NCI-H1436 treated with DMSO at 0.1 percent for 48 hours (cell line): ENCODE measurements around the gene EDEM2.
"Not testable (repeated sequence)": the region's sequence is repeated elsewhere in the genome, so short reads cannot be mapped to it uniquely, and the experiment has no call there.

Source experiments
- DNase-seq: peaks from one replicate; lab custom pipeline; 2025; lab: John Stamatoyannopoulos, UW

The EDEM2 gene

DNA sequence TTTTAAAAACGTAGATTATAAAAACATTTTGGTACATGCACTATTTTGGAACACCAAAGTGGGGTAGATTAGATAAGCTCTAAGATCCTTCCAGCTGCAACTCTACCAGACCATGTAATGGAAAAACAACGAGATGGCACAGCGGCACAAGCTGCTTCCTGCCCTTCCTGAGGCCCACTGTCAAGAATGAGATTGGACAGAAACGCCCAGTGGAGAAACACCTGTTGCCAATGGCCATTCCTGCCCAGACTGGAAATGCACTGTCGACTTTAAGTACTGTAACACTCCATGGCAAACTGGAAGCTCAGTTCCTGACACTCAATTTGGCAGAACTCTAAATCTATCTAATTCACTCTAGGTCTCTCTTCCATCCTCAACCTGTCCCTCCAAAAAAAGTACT is 21.4 kb downstream of the EDEM2 start:
- no peak for DNase-seq

DNA sequence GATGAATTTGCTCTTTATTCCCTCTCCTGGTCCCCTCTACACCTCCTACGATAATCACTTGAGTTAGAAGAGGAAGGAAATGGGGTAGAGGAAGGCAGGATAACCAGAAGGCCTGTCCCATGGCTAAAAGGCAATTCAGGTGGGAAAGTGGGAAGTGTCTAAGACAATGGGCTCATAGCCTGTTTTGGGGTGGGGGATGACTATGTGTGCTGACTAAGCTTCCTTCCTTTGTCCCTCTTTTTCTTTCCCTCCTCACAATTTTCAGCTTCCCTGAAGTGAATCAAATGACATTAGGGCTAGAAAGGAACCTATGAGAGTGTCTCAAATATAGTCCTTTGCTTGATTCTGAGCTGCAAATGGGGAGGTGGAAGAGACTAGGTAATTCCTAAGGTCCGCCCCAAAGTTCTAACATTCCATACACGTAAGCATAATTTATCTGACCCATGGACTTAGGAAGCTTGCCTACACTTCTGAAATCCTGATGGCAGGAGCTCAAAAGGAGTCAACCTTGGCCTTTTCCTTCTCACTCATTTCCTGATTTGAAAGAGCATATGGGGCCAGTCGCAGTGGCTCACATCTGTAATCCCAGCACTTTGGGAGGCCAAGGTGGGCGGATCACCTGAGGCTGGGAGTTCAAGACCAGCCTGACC is 24.3 kb downstream of the EDEM2 start:
- no peak for DNase-seq

DNA sequence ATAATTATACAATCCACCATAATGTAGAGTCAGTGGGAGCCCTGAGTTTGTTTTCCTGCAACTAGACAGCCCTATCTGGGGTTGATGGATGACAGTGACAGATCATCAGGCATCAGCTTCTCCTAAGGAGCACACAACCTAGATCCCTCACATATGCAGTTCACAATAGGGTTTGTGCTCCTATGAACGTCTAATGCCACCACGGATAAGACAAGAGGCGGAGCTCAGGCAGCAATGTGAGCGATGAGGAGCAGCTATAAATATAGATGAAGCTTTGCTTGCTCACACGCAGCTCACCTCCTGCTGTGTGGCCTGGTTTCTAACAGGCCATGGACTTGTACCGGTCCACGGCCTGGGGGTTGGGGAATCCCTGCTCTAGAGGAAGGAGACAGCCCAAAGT is 25.9 kb downstream of the EDEM2 start:
- DNase-seq = no peak

- no peak for DNase-seq
These were observed 27.0 kb downstream of the EDEM2 start for GRCh38 chr20:35120012-35120701.

- DNase-seq = no peak
These were observed 29.5 kb downstream of the EDEM2 start for GRCh38 chr20:35117629-35118028.

GRCh38 chr20:35117196-35117595 is 29.9 kb downstream of the EDEM2 start:
- no peak for DNase-seq

GRCh38 chr20:35116258-35116657 is 30.9 kb downstream of the EDEM2 start:
- DNase-seq = no peak

GRCh38 chr20:35115606-35116005 is 31.5 kb downstream of the EDEM2 start:
- no peak for DNase-seq

GRCh38 chr20:35112276-35112675 is 34.9 kb downstream of the EDEM2 start:
- not testable (repeated sequence) for DNase-seq

DNA sequence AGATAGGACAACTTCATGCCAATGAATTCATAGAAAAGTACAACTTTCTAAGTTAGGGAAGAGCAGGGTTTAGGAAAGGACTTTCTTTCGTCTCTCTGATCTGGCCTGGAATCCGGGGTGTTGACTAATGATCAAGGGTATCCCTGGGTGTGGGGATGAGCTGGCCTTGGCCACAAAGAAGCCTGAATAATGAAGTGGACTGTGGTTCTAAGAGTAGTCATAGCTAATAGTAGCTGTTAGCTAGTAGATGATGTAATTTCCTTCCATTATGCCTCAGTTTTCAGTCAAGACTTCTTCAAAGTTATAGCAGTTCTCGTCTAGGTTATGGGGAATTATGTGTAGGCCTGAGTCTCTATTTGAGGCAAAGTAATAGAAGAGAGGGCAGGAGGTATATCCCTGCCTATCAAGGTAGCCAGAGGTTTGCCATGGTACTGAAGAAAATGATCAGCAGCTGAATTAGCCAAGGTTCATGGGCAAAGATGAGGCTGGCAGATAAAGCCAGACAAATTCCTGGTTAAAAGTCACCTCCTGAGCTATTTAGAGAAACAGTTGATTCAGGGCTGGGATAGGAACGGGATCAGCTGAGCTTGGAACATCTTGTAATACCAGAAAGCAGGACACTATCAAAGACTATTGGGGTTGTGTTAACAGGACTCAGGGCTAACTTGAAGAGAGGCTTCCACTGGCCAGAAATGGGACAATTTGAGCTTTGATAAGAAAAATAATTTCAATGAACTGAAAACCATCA is 35.8 kb downstream of the EDEM2 start:
- no peak for DNase-seq

GRCh38 chr20:35108921-35109320 is 38.2 kb downstream of the EDEM2 start:
- DNase-seq = no peak

DNA sequence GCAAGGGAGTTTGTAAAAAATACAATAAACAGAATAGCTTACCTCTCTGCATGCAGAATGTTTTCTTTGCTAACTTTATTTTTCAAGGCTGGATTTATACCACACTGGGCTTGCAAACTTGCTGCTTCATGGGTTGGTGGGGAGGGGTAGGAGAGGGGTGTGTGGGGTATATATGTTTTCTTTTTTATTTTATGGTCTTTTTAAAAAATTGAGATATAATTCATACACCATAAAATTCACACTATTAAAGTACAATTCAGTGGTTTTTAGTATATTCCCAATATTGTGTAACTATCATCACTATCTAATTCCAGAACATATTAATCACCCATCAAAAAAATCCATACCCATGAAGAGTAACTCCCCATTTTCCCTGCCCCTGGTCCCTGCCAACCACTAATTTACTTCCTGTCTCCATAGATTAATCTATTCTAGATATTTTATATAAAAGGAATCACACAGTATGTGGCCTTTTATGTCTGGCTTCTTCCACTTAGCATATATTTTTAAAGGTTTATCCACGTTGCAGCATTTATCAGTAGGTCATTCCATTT is 40.2 kb downstream of the EDEM2 start:
- DNase-seq = no peak

DNA sequence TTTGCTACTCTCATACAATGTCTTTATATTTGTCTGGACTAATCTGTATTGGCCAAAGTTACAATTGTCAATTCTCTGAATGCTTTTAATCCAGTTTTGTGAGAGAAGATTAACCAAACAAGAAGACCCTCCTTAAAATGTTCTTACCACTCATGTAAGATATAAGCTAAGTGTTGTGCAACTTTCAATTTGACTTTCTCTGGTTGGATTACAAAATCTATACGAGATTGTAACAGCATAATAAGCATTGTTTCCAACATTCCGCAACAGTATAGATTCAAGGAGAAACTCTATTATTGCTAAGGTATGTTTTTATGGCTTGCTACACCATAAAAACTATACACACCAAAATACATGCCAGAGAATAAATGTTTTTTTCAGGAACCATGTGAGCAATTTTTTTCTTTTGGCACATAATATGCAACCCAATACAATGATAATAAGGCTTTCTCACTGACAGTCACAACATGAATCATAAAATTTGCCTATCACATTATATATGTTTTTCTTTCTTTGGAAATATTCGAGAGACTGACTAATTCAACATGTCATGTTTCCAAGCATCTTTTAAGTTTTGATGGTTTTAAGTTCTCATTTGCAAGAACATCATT is 42.3 kb downstream of the EDEM2 start:
- no peak for DNase-seq

DNA sequence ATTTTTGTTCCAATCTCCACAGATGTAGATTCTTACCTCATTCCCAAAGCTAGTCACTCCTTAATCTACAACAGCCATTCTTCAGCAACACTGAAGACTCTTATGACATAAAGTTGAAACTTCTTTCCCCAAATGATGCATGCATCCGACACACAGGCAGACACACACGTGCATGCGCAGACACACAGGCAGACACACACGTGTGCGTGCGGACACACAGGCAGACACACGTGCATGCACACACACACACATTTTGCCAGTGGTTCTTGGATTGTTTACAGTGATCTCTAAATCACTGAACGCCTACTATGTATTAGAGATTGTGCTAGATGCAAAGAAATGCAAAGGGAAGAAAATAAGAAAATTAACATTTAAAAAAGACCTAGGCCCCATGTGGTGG is 45.5 kb downstream of the EDEM2 start:
- DNase-seq = no peak

DNA sequence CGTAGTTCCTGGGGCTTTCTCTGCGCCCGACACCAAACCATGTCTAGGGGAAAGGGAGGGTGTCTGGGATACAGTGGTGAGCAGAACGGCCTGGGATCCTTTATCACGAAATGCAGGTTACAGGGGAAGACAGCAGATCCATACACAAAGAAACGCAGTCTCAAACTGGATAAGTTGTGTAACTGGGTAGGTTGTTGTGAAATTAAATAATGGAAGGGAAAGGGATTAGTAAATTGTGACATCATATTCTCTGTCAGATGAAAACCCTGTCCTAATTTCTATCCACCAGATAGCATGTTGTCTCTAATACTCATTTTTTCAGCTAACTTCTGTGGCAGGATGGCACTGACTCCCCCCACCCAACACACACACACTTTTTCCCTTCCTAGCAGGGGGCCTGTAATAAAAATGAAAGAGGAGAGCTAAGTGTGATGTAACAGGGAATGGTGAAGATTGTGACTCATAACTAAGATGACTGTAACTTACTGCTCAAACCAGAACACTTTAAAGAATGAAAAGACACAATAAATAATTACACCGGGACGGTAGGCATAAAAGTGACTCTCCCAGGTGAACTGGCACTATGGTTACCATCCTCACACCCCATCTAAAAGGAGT is 53.8 kb downstream of the EDEM2 start:
- no peak for DNase-seq

DNA sequence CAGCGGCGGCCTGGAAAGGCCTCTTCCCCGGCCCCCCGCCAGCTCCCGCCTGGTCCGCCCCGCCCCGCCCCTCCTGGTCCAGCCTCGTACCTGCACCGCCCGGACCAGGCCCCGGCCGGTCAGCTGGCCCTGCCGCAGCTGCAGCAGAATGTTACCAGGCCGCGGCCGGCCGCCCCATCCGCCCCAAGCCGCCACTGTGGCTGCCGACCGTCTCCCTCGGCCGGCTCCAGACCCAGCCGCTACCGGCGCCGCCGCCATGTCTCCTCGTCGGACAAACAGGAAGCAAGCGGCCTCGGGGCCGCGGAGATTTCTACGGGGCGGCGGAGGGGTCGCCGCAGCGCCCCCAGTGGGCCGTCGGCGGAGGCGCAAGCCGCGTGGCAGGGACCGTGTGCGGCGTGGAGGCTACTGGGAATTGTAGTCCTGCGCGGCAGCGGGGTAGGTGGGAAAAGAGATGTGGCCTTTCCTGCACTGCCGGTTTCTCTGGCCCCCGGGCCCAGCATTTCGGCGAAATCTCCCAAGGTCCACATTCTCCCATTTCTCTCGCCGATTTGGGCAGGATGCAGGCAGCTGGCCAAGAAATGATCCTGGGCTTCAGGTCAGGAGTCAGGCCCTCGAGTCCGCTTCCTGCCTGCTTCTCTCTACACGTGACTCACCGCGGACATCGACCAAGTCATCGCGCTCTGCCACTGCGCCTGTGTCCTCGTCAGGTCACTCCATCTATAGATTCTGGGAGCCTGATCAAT is 54.4 kb downstream of the EDEM2 start, which contains the start of gene TRPC4AP:
Gene TRPC4AP, minus strand, starts transcription at position 284 of the 743 bp plus-strand sequence. Its CDS starts 26 bp downstream, at position 258.
- no peak for DNase-seq

DNA sequence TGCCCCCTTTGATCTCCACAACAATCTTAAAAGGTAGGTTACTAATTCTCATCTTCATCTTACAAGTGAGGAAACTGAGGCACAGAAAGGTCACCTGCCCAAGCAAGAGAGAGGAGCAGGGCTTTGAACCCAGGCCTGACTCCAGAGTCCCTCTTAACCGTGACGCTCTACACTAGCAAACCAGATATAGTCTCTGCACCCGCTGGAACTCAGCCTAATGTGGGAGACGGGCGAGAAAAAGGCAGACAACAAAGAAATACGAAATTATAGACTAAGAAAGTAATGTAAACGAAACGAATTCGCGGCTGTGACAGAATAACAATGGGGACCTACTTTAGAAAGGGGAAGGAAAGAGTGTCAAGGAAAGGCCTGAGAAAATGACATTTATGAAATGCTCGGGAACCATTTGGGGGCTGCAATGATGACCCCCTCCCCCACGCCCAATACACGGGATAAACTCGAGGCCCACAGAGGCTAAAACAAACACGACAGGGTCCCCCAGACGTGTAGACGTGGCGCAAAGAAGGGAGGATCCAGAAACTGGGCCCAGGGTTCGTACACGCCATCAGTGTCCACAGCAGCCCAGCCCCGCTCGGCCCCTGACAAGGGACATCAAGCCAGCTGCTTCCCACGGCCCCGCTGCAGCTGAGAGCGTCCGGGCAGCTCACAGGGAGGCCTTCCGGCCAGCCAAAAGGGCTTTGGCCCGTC is 55.2 kb downstream of the EDEM2 start:
- DNase-seq = no peak

GRCh38 chr20:35088231-35089145 is 58.6 kb downstream of the EDEM2 start:
- no peak for DNase-seq

- DNase-seq = no peak
These were observed 59.3 kb downstream of the EDEM2 start for GRCh38 chr20:35087791-35088190.
